ENCODE data around the gene PRKCE.

- TF ChIP-seq REST (IDR thresholded peaks at IDR 0.05; ENCODE audit: insufficient read depth in 1 of 2, low read depth in 2 of 2, low read length in 1 of 2) (no peak), CTCF (IDR thresholded peaks at IDR 0.05) (no peak), TCF7L2 (IDR thresholded peaks at IDR 0.05; ENCODE audit: low read depth, low read length) (no peak), POLR2AphosphoS5 (IDR thresholded peaks at IDR 0.05; ENCODE audit: low read depth, low read length) (no peak), SIN3A (IDR thresholded peaks at IDR 0.05; ENCODE audit: borderline replicate concordance, insufficient read depth, low read depth, low read length) (no peak)
These were observed 886 bp downstream of the PRKCE start for GRCh38 chr2:45652090-45653031.
